G401.6 (cell line): ENCODE results near the gene ADA.

Experiments
- FAIRE-seq: peaks from 2 replicates; lab custom pipeline; 2012; peaks lifted over from hg19 to GRCh38; lab: Jason Lieb, UNC

The ADA gene

GRCh38 chr20:44644230-44644617 is 7.3 kb downstream of the ADA start:
- no peak for FAIRE-seq

GRCh38 chr20:44643596-44644229 is 7.8 kb downstream of the ADA start:
- FAIRE-seq, result no peak

- FAIRE-seq, result no peak
Observed at GRCh38 chr20:44643154-44643519, 8.4 kb downstream of the ADA start.

- FAIRE-seq, result no peak
Observed at GRCh38 chr20:44642203-44643153, 9.0 kb downstream of the ADA start.

- no peak for FAIRE-seq
Observed at GRCh38 chr20:44641325-44641724, 10.2 kb downstream of the ADA start.

- FAIRE-seq, result no peak
Observed at GRCh38 chr20:44640522-44640921, 11.0 kb downstream of the ADA start.

GRCh38 chr20:44637522-44638372 is 13.8 kb downstream of the ADA start:
- FAIRE-seq, result no peak

GRCh38 chr20:44637042-44637441 is 14.5 kb downstream of the ADA start:
- no peak for FAIRE-seq

GRCh38 chr20:44635877-44636276 is 15.6 kb downstream of the ADA start:
- FAIRE-seq, result no peak

- FAIRE-seq, result no peak
Observed at GRCh38 chr20:44633872-44634600, 17.5 kb downstream of the ADA start.

GRCh38 chr20:44633187-44633810 is 18.2 kb downstream of the ADA start:
- no peak for FAIRE-seq

- no peak for FAIRE-seq
Observed at GRCh38 chr20:44632103-44632752, 19.3 kb downstream of the ADA start.

GRCh38 chr20:44630297-44630696 is 21.2 kb downstream of the ADA start:
- FAIRE-seq, result no peak

- no peak for FAIRE-seq
Observed at GRCh38 chr20:44629542-44629941, 22.0 kb downstream of the ADA start.

- FAIRE-seq, result no peak
Observed at GRCh38 chr20:44629017-44629385, 22.5 kb downstream of the ADA start.

- FAIRE-seq, result no peak
Observed at GRCh38 chr20:44627364-44628010, 24.0 kb downstream of the ADA start.

GRCh38 chr20:44626278-44626677 is 25.2 kb downstream of the ADA start:
- no peak for FAIRE-seq

GRCh38 chr20:44625361-44625760 is 26.1 kb downstream of the ADA start:
- FAIRE-seq, result no peak

GRCh38 chr20:44624743-44625271 is 26.7 kb downstream of the ADA start:
- FAIRE-seq, result no peak

GRCh38 chr20:44624152-44624551 is 27.3 kb downstream of the ADA start:
- FAIRE-seq, result no peak
